Neural cell (in vitro differentiated cells): Measurements from ENCODE around the gene IQCN.

Experiments used
- POLR2AphosphoS5 ChIP-seq: IDR thresholded peaks from 2 replicates; pipeline ENCODE4 v1.6.1; 2012
- RAD21 ChIP-seq: fragments of 450-650 bp; conservative IDR thresholded peaks from 2 replicates; pipeline ENCODE4 v1.6.1; 2014; ENCODE audit warnings: antibody characterized with exemption, mild to moderate bottlenecking, moderate library complexity
- TAF1 ChIP-seq: IDR thresholded peaks from 2 replicates; pipeline ENCODE4 v1.6.1; 2012; ENCODE audit warnings: low read depth

- TF ChIP-seq RAD21 (no peak), POLR2AphosphoS5 (no peak), TAF1 (no peak)
Measured at GRCh38 chr19:18254546-18255503, 19.4 kb downstream of the IQCN start.
